ENCODE data around the gene ILF2. TPM values are rescaled to one million over a fixed set of nuclear protein-coding genes. Genes with fewer than 3 reads are reported as not detected.

ILF2 gene
- polyA plus RNA-seq, 1 experiment, result 326 TPM

DNA sequence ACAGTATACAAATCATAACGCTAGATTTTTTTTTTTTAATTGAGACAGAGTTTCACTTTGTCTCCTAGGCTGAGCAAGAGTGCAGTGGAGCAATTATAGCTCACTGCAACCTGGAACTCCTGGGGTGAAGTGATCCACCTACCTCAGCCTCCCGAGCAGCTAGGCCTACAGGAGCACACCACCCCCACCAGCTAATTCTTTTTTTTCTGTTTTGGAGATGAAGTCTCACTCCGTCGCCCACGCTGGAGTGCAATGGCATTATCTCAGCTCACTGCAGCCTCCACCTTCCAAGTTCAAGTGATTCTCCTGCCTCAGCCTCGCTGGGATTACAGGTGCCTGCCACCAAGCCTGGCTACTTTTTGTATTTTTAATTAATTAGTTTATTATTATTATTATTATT, 29.0 kb upstream of the ILF2 start:
- CTCF ChIA-PET, result interaction anchor here (1.3 kb wide), 1 partner anchor 22 kb away, joined by 3 read pairs; no protein-coding TSS in a partner anchor
- TF ChIP-seq, protein P1, sequence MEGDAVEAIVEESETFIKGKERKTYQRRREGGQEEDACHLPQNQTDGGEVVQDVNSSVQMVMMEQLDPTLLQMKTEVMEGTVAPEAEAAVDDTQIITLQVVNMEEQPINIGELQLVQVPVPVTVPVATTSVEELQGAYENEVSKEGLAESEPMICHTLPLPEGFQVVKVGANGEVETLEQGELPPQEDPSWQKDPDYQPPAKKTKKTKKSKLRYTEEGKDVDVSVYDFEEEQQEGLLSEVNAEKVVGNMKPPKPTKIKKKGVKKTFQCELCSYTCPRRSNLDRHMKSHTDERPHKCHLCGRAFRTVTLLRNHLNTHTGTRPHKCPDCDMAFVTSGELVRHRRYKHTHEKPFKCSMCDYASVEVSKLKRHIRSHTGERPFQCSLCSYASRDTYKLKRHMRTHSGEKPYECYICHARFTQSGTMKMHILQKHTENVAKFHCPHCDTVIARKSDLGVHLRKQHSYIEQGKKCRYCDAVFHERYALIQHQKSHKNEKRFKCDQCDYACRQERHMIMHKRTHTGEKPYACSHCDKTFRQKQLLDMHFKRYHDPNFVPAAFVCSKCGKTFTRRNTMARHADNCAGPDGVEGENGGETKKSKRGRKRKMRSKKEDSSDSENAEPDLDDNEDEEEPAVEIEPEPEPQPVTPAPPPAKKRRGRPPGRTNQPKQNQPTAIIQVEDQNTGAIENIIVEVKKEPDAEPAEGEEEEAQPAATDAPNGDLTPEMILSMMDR (IDR thresholded peaks at IDR 0.05; ENCODE audit: low read depth, low read length), result no peak
- POLR2A ChIA-PET, result no interaction called here
- no peaks in the 10 kb centered on the region for H3K27me3 ChIP-seq (ENCODE audit: control insufficient read depth, insufficient read depth, low read length)
- no peak overlapping the region for H3K27ac ChIP-seq (ENCODE audit: low read depth, low read length)
- no peak for DNase-seq (ENCODE audit: low read depth, low spot score)
- H3K9me3 ChIP-seq (ENCODE audit: control insufficient read depth, insufficient read depth, low read length), result no peaks in the 10 kb centered on the region; the same call in 1 of the 2 replicates
- no peak overlapping the region for H3K4me3 ChIP-seq (ENCODE audit: low read depth, low read length)

DNA sequence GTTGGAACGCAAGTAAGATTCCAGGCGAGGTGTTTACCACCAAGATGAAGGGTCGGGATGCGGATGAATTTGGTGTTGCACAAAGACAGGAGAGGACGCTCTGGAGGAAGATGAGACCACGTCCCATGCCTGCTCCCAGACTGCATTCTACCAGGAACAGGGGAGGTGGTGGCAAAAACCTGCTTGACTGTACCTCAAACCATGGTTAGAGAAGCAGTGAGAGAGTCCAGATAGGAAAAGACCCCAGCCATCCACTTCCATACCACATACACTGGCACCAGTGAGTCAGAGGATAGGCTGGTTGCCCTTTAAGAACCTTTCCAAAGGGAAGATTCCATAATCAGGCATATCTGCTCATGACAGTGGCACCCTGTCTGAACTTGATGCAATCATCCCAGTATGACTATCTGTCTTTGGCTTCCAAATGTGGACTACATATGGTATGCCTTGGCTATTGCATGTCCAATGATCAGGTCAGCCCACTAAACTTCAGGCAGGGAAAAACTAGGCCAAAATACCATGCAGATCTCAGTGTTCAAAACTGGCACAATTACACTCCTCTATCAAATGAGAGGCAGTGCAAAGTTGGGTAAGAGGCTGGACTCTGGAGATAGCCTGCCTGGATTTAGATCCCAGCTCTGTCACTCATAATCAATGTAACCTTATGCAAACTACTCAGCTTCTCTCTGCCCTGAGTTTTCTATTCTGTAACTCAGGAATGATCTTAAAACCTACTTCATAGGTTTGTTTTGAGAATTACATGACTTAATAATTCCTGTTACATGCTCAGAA, 28.3 kb upstream of the ILF2 start:
- Histone ChIP-seq H3K9me3 (ENCODE audit: control insufficient read depth, insufficient read depth, low read length) (no peaks in the 10 kb centered on the region; the same call in 1 of the 2 replicates), H3K4me3 (ENCODE audit: low read depth, low read length) (no peak overlapping the region), H3K27me3 (ENCODE audit: control insufficient read depth, insufficient read depth, low read length) (no peaks in the 10 kb centered on the region), H3K27ac (ENCODE audit: low read depth, low read length) (no peak overlapping the region)
- POLR2A ChIA-PET, result no interaction called here
- DNase-seq (ENCODE audit: low read depth, low spot score), result no peak
- TF ChIP-seq, protein P1 (IDR thresholded peaks at IDR 0.05; ENCODE audit: low read depth, low read length), result no peak
- CTCF ChIA-PET, result interaction anchor here (1.3 kb wide), 1 partner anchor 22 kb away, joined by 3 read pairs; no protein-coding TSS in a partner anchor

DNA sequence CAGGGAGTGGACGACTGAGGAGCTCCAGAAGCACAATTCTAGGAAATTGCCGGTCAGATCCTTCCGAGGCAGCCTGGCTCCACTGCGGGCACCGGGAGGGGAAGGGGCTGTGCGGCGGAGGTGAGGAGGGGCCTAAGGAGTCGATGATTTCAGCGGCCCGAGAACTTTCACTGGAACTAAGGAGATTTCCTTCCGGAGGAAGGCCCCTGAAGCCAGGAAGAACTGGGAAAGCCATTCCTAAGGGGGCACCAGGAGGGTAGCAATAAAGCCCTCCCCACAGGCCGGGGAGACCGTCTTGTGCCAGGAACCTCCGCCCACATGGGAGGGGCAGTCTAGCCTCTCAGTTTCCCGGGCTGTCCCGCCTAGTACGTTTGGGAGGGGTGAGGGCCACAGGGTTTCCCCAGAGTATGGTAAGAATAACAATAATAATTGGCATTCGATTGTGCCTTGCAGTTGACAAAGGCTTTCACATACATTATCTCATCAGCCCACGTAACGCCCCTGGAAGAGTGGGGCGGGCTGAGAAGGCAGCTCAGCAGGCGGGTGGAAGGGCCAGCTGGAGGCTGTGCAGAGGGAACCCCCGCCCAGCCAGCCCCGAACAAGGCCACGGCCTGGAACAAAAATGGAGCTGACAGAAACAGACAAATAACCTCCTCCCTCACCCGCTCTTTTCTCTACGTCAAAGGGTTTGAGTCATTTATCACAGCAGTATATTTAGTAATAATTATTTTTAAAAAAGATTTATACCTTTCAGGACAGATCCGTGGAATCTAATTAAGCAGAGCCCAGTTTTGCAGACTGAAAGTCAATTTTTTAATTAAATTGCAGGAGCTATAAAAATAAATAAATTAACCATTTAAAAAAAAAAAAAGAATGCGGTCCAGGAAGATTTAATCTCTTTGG, 27.5 kb upstream of the ILF2 start:
- TF ChIP-seq, protein P1 (IDR thresholded peaks at IDR 0.05; ENCODE audit: low read depth, low read length), result no peak
- ChIA-PET CTCF (interaction anchor here (1.3 kb wide), 1 partner anchor 21 kb away, joined by 3 read pairs; no protein-coding TSS in a partner anchor), POLR2A (no interaction called here)
- no peak overlapping the region for H3K4me3 ChIP-seq (ENCODE audit: low read depth, low read length)
- no peak for DNase-seq (ENCODE audit: low read depth, low spot score)
- H3K9me3 ChIP-seq (ENCODE audit: control insufficient read depth, insufficient read depth, low read length), result no peaks in the 10 kb centered on the region; the same call in 1 of the 2 replicates
- peaks cover under 1% of the 10 kb centered on the region for H3K27me3 ChIP-seq (ENCODE audit: control insufficient read depth, insufficient read depth, low read length)
- peak overlapping the region; percentile 11 for H3K27ac ChIP-seq (ENCODE audit: low read depth, low read length)

DNA sequence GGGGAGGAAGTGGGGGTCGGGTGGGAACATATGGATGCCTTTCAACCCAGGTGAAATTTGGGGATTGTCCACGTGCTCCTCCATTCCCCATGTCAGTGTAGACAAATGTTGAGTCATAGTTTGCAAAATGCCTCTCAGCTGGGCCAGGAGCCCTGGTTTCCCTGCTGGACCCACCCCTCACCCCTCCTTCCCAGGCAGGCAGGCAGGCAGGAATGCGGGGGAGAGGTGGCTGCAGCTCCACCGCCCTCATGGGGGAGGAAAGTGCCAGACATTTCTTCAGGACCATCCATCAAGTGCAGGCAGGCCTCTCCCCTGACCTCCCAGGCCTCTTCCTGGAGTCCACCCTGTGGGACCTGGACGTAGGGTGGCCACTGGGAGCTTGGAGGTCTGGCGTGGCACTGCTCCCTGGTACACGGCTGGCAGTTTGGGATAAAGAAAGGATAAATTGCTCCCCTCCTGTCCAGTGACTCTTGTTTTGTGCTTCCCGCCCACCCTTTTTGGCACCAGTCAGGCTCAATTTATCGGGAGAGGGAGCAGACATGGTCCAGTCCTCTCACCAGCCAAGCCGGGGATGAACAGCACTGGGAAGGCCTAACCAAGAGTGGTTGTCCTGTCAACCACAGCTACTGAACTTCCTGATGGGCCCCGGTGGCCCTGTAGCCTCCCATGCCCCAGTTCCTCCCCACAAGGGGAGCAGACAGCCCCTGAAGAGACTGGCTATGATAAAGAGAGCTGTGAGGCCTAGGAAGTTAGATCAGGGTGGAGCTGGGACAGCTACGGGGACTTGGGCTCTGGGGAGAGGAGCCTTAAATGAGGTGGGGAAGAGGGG, 26.6 kb upstream of the ILF2 start:
- TF ChIP-seq, protein P1 (IDR thresholded peaks at IDR 0.05; ENCODE audit: low read depth, low read length), result no peak
- Histone ChIP-seq H3K4me3 (ENCODE audit: low read depth, low read length) (no peak overlapping the region), H3K27me3 (ENCODE audit: control insufficient read depth, insufficient read depth, low read length) (peaks cover 5% of the 10 kb centered on the region), H3K9me3 (ENCODE audit: control insufficient read depth, insufficient read depth, low read length) (no peaks in the 10 kb centered on the region; the same call in 1 of the 2 replicates), H3K27ac (ENCODE audit: low read depth, low read length) (peak overlapping the region; percentile 11)
- DNase-seq (ENCODE audit: low read depth, low spot score), result no peak
- ChIA-PET POLR2A (no interaction called here), CTCF (no interaction called here)

Data from AG04450 (cell line).